ENCODE results near the gene PLA2G3. TPM values are rescaled to one million over a fixed set of nuclear protein-coding genes. Genes with fewer than 3 reads are reported as not detected.

Gene PLA2G3
- total and polyA plus RNA-seq, 2 of the 8 experiments (the other 6 are each of a cell fraction or from before 2014, with no cell fraction given) = 18.1 to 25.9 TPM

DNA sequence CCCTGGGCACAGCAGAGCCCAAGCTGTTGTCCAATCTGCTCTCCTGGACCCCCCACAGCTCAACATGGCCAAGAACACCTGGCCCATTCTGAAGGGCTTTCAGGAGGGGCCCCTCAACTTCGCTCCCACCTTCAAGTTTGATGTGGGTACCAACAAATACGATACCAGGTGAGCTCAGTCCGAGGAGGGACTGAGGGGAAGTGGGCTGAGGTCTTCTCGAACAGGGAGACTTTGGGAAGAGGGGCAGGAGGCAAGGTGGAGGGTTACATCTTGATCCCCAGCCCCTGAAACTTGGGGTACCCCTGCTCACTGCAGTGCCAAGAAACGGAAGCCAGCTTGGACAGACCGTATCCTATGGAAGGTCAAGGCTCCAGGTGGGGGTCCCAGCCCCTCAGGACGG is 12.2 kb downstream of the PLA2G3 start (continued):
- TF ChIP-seq KDM1A (IDR thresholded peaks at IDR 0.05; ENCODE audit: borderline replicate concordance, low read length) (no peak), CBX5 (IDR thresholded peaks at IDR 0.05; ENCODE audit: low read depth, low read length) (no peak), TAF1 (IDR thresholded peaks at IDR 0.05; ENCODE audit: low read depth, low read length) (no peak), GABPA (IDR thresholded peaks at IDR 0.05; ENCODE audit: borderline replicate concordance, insufficient read depth, low read length) (no peak)

Data from H1 (cell line).